ENCODE measurements around the gene WNT1.

Gene WNT1

DNA sequence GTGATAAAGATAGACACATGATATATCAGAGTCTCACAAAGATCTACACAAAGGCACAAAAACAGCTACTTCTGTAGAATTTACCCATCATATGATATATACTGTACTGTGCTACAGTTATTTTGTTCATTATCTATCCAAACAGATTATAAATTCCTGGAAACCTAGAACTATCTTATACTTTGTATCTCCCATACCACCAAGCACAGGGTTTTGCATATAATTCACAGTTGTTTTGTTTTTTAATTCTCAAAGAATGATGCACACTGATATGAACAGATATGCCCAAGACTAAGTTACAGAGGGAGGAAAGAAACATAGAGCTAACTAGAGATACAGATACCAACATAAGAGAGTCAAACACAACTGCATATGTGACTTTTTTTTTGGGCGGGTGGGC is 37.1 kb downstream of the WNT1 start:
- in situ Hi-C loops (cut with HindIII; ENCODE audit: low pct_ligation_motif_present, low sequenced_read_pairs): no loop called here
- TF ChIP-seq, protein P1, sequence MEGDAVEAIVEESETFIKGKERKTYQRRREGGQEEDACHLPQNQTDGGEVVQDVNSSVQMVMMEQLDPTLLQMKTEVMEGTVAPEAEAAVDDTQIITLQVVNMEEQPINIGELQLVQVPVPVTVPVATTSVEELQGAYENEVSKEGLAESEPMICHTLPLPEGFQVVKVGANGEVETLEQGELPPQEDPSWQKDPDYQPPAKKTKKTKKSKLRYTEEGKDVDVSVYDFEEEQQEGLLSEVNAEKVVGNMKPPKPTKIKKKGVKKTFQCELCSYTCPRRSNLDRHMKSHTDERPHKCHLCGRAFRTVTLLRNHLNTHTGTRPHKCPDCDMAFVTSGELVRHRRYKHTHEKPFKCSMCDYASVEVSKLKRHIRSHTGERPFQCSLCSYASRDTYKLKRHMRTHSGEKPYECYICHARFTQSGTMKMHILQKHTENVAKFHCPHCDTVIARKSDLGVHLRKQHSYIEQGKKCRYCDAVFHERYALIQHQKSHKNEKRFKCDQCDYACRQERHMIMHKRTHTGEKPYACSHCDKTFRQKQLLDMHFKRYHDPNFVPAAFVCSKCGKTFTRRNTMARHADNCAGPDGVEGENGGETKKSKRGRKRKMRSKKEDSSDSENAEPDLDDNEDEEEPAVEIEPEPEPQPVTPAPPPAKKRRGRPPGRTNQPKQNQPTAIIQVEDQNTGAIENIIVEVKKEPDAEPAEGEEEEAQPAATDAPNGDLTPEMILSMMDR (IDR thresholded peaks at IDR 0.05; ENCODE audit: low read depth, low read length, missing control alignments): no peak
- Histone ChIP-seq H3K27me3 (replicated peaks) (no peaks in the 10 kb centered on the region), H3K4me3 (ENCODE audit: low read depth, low read length) (no peak overlapping the region), H3K27ac (no peak overlapping the region), H3K36me3 (replicated peaks) (peaks cover 23% of the 10 kb centered on the region)
- DNase-seq: no peak

DNA sequence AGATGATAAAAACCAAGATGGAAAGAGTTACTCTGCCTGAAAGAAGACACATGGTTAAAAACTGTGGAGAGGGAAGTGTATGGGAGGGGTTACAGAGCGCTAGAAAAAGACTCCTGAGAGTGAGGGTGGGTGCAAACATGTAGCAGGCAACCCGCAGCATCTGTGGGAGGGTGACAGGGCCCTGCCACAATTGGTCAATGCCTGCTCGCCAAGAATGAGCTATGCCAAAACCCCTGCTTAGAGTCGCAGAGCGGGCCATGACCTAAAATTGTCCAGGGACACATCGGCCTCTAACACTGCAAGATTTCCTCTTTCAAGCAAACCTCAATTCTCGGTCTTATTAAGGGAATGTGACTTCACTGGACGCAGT is 39.8 kb downstream of the WNT1 start:
- in situ Hi-C loops (cut with HindIII; ENCODE audit: low pct_ligation_motif_present, low sequenced_read_pairs): no loop called here
- DNase-seq: peak; percentile 32
- Histone ChIP-seq H3K36me3 (replicated peaks) (peaks cover 18% of the 10 kb centered on the region), H3K4me3 (ENCODE audit: low read depth, low read length) (peak overlapping the region; percentile 99), H3K27ac (peak overlapping the region; percentile 91), H3K27me3 (replicated peaks) (no peaks in the 10 kb centered on the region)
- TF ChIP-seq, protein P1 (IDR thresholded peaks at IDR 0.05; ENCODE audit: low read depth, low read length, missing control alignments): no peak

DNA sequence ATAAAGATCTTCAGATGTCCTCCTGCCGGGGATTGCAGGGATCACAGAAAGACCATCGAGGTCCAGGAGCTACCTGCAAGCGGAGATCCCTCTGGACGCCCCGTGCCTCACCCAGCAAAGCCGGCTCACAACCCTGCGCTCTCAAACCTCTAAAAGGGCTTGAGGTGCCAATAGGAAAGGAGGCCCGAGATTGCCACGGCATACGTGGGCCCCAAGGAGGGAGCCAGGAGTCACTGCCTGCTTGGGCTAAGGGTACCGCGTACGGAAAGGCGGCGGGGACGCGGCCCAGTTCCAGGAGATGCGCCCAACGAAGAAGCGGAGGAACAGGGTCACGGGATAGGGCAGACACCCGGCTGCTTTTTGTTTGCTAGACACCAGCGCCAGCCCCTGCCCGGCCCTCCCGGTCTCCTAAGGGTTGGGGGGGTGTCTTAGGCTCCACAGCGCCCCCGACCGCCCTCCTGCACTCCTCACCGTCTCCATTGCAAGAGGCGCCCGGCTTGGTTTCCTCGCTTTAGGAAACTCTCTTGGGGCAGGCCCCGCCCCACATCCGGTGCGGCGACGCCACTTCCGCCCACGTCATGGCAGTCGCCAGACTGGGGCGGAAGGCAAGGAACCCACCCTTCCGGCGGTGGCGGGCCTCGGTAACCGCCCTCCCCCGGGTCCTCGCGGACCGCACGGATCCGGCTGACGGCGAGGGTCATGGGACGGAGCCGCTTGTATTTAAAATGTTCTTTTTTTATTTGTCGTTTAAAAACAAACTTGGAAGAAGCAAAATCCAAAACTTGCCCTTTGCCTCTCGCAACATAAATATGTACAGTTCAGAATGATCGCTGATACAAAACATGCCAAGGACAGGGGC is 40.4 kb downstream of the WNT1 start, which contains the start of gene PRKAG1:
TSS of gene PRKAG1 (minus strand) at position 516 of the 859 bp plus-strand sequence. CDS start at position 480, 36 bp downstream.
- in situ Hi-C loops (cut with HindIII; ENCODE audit: low pct_ligation_motif_present, low sequenced_read_pairs): no loop called here
- Histone ChIP-seq H3K4me3 (ENCODE audit: low read depth, low read length) (peak within 1 kb of the TSS; percentile 99), H3K27ac (peak within 1 kb of the TSS; percentile 91), H3K36me3 (replicated peaks) (peaks cover 24% of the 10 kb centered on the region), H3K27me3 (replicated peaks) (no peaks in the 10 kb centered on the region)
- DNase-seq: peak; percentile 91
- TF ChIP-seq, protein P1 (IDR thresholded peaks at IDR 0.05; ENCODE audit: low read depth, low read length, missing control alignments): peak; percentile 74

DNA sequence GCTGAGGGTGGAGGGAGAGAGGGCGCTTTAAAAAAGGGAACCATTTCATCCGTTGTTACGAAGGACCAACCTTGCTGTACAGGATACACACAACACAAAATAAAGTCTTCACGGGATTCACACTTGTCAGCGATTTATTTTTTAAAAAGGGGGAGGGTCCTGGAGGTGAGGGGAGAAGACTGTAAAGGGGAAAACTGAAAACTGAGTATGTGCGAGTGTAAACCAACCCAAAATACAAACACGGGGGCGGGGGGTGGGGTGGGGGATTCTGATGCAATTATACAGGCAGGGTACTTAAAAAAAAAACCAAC is 41.0 kb downstream of the WNT1 start:
- TF ChIP-seq, protein P1 (IDR thresholded peaks at IDR 0.05; ENCODE audit: low read depth, low read length, missing control alignments): no peak
- Histone ChIP-seq H3K27ac (peak overlapping the region; percentile 91), H3K4me3 (ENCODE audit: low read depth, low read length) (peak overlapping the region; percentile 99), H3K27me3 (replicated peaks) (no peaks in the 10 kb centered on the region), H3K36me3 (replicated peaks) (peaks cover 28% of the 10 kb centered on the region)
- in situ Hi-C loops (cut with HindIII; ENCODE audit: low pct_ligation_motif_present, low sequenced_read_pairs): no loop called here
- DNase-seq: no peak

DNA sequence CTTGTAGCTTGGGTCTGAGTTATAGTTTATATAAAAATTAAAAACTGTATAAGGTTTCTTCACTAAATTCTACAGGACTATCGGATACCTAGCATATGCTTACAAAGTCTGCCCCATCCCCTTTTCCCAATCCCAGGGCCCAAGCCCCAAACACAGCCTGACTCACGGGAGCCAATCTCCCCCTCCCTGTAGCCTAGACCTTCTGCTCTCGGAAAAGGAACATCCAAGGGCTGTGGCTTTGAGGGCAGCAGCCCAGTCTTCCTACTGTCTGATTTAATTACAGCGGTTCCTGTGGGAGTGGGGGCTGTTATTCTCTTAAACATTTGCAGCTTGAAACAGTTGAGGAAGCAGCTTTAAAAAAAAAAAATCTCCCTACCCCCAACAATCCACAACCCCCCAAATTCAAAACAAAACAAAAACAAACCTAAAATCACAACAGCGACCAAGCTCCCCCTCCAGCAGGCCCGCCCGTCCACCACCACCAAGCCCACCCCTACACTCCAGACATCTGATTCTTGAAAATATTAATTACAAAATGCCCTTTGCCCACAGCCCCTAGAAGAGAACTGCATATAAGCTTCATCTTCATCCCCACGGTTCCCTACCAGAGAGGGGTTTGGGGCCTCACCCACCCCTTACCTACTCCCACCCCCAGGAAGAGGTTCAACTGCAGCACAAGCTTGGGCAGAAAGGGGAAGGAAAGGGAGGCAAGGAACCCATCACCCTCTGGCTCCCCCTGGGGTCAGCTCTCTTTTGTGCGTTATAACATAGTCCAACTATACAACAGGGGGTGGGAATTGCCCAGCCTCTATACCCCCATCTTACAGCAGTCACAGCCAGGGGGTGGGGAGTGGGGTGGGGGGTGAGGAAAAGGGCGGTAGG is 41.6 kb downstream of the WNT1 start:
- in situ Hi-C loops (cut with HindIII; ENCODE audit: low pct_ligation_motif_present, low sequenced_read_pairs): no loop called here
- Histone ChIP-seq H3K4me3 (ENCODE audit: low read depth, low read length) (no peak overlapping the region), H3K27ac (peak overlapping the region; percentile 91), H3K36me3 (replicated peaks) (peaks cover 31% of the 10 kb centered on the region), H3K27me3 (replicated peaks) (no peaks in the 10 kb centered on the region)
- TF ChIP-seq, protein P1 (IDR thresholded peaks at IDR 0.05; ENCODE audit: low read depth, low read length, missing control alignments): peak; percentile 69
- peak; percentile 40 for DNase-seq
